Ovary (tissue), 3 donors: Measurements from ENCODE around the gene DSCAML1.

Experiments
- EP300 ChIP-seq: sonication (generic); formaldehyde crosslinking; IDR thresholded peaks from one replicate; pipeline ENCODE4 v1.6.1; 2017; ENCODE audit warnings: antibody characterized with exemption
- POLR2A ChIP-seq: fragments of 450-650 bp; IDR thresholded peaks from one replicate; pipeline ENCODE4 v1.6.1; 2017; ENCODE audit warnings: antibody characterized with exemption, mild to moderate bottlenecking, moderate library complexity
- TF ChIP-seq, protein P1 (sequence below), 3 donors: fragments of 450-650 bp in 2 of 3; fragments of 200-600 bp in 1 of 3; IDR thresholded peaks; one replicate each; pipeline versions ENCODE4 v1.5.1 to v1.8.0; 2016 to 2022; ENCODE audit warnings: antibody characterized with exemption in 3 of 3, mild to moderate bottlenecking in 1 of 3
- donor health status: DM: no; HTN: no; CAD: no.

DNA sequence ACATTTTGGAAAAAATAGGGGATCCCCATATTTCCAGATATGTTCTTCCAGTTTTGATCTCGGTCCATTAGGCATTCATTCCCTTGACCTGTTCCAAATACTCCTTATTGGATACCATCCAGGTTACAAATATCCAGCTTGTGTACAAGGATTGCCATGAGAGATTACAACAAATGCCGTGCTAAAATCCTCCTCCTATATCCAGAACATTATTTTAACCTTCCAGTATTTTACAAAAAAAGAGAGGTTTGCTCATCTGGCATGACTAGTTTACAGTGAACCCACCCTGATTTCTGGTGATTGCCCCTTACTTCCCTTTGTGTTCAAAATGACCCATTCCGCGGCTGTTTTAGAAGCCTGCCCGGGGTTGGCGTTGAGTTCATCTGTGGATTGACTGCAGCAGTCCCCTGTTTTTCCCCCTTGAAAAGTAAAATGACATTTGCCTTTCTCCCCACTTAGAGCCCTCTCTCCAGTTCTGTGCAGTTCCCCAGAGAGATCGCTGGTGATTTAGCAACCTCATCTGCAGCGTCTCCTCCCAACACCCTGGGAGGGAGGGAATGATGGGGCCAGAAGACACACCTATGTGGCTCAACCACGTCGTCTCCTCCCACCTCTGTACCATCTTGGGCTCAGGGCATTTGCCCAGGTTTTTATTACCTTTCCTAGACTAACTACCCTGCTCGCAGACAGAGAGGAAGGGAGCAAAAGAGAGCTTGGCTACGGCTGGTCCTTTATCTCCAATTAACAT lies 73.6 kb downstream of the DSCAML1 start:
- TF ChIP-seq EP300 (no peak), POLR2A (no peak)
- TF ChIP-seq, protein P1, sequence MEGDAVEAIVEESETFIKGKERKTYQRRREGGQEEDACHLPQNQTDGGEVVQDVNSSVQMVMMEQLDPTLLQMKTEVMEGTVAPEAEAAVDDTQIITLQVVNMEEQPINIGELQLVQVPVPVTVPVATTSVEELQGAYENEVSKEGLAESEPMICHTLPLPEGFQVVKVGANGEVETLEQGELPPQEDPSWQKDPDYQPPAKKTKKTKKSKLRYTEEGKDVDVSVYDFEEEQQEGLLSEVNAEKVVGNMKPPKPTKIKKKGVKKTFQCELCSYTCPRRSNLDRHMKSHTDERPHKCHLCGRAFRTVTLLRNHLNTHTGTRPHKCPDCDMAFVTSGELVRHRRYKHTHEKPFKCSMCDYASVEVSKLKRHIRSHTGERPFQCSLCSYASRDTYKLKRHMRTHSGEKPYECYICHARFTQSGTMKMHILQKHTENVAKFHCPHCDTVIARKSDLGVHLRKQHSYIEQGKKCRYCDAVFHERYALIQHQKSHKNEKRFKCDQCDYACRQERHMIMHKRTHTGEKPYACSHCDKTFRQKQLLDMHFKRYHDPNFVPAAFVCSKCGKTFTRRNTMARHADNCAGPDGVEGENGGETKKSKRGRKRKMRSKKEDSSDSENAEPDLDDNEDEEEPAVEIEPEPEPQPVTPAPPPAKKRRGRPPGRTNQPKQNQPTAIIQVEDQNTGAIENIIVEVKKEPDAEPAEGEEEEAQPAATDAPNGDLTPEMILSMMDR (IDR thresholded peaks at IDR 0.05), result no peak
